Measurements from ENCODE around the gene ACYP2.
"Not testable (repeated sequence)": the region's sequence is repeated elsewhere in the genome, so short reads cannot be mapped to it uniquely, and the experiment has no call there.

The ACYP2 gene

DNA sequence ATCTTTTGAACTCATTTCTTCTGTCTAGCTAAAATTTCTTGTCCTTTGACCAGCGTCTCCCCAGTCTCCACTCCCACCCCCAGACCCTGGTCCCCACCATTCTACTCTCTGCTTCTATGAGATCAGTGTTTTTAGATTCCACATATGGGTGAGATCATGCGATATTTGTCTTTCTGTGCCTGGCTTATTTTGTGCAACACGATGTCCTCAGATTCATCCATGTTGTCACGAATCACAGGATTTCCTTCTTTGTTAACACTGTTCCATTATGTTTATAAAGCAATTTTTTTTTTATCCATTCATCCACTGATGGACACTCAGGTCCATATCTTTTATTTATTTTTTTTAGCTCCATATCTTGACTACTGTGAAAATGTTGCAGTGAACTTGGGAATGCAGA, 16.0 kb upstream of the ACYP2 start:
- DNase-seq (ENCODE audit: low read depth in 2 of 2) = no peak

GRCh38 chr2:54099829-54100585, 15.4 kb upstream of the ACYP2 start:
- DNase-seq (ENCODE audit: low read depth in 2 of 2) = no peak

GRCh38 chr2:54100772-54101171, 14.6 kb upstream of the ACYP2 start:
- DNase-seq (ENCODE audit: low read depth in 2 of 2) = no peak

- no peak for DNase-seq (ENCODE audit: low read depth in 2 of 2)
These were observed 11.7 kb upstream of the ACYP2 start for GRCh38 chr2:54103454-54104314.

- no peak for DNase-seq (ENCODE audit: low read depth in 2 of 2)
These were observed 8.6 kb upstream of the ACYP2 start for GRCh38 chr2:54106631-54107454.

- no peak for DNase-seq (ENCODE audit: low read depth in 2 of 2)
These were observed 8.0 kb upstream of the ACYP2 start for GRCh38 chr2:54107455-54107764.

- no peak for DNase-seq (ENCODE audit: low read depth in 2 of 2)
These were observed 7.4 kb upstream of the ACYP2 start for GRCh38 chr2:54107903-54108615.

DNA sequence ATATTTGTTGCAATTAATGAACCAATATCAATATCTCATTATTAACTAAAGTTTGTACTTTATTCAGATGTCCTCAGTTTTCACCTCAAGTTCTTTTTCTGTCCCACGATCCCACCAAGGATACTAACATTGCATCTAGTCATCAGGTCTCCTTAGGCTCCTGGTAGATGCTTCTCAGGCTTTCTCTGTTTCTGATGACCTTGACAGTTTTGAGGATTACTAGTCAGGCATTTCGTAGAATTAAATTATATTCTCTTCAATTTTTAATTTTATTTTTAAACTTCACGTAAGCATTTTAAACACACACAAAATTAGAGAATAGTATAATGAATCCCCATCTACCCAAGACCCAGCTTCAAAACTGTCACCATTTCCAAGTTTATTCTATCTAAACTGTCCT, 5.6 kb upstream of the ACYP2 start:
- no peak for DNase-seq (ENCODE audit: low read depth in 2 of 2)

- DNase-seq (ENCODE audit: low read depth in 2 of 2) = not testable (repeated sequence)
These were observed 936 bp upstream of the ACYP2 start for GRCh38 chr2:54114479-54114878.

DNA sequence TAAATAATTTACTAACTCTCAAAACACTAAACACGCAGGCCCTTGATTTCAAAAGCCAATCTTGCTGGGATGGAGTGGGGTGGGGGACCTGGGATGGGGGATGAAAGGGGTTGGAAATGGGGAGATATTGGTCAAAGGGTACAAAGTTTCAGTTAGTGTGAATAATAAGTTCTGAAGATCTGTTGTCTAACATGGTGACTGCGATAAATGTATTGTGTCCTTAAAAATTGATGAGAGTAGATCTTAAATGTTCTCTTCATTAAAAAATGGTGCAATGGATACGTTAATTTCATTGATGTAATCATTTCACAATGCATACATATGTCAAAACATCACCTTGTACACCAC, 505 bp upstream of the ACYP2 start:
- DNase-seq (ENCODE audit: low read depth in 2 of 2) = no peak

DNA sequence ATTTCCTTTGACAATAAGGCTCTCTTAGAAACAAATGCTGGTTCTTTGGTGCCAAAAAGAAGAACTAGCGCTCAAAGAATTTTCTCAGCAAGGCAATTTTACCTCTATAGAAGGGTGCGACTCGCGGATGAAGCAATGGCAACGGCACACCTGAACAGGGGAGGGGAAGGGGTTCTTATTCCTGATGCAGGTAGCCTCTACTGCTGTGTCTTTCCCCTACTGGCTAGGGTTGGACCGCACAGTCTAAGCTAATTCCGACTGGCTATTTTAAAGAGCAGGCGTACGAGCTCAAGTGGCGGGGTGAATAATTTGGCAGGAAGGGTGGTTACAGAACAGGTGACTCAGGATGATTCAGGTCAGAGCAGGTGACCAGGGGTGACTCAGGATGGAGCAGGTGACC, 1.2 kb downstream of the ACYP2 start:
- not testable (repeated sequence) for DNase-seq (ENCODE audit: low read depth in 2 of 2)

GRCh38 chr2:54120950-54121349, 5.5 kb downstream of the ACYP2 start:
- no peak for DNase-seq (ENCODE audit: low read depth in 2 of 2)

- no peak for DNase-seq (ENCODE audit: low read depth in 2 of 2)
These were observed 6.9 kb downstream of the ACYP2 start for GRCh38 chr2:54122171-54122935.

DNA sequence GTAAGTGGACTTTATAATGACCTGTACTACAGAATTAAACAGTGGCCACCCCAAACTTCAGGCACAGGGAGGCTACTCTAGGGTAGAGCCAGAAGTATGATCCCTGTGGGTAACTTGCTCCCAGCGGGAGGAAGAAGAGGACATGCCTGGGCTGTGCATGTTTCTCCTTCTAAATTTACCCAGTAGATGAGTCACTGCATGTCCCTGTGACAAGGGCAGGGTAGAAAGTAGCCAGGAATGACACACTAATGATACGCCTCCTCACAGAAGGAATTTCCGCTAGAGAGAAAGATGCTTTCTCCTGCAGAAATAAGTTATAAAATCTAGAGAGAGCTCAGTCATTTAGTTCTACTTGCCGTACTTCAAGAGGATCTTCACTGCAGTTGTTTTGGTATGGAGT, 7.5 kb downstream of the ACYP2 start:
- DNase-seq (ENCODE audit: low read depth in 2 of 2) = no peak

- DNase-seq (ENCODE audit: low read depth in 2 of 2) = not testable (repeated sequence)
These were observed 11.8 kb downstream of the ACYP2 start for GRCh38 chr2:54127174-54127573.

DNA sequence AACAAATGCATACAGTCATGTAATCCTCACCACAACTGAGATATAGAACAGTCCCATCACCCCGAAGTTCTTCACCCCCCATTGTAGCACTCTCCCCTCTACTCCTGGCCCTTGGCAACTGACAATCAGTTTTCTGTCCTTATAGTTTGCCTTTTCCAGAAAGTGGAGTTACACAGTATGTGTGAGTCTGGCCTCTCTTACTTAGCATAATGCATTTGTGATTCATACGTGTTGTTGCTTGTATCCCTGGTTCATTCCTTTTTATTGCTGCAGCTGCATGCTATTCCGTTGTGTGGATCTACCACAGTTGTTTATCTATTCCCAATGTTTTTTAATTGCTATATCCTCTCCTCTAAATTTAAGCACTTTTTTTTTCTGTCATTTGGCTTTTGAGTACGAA, 17.6 kb downstream of the ACYP2 start:
- DNase-seq (ENCODE audit: low read depth in 2 of 2) = no peak

- no peak for DNase-seq (ENCODE audit: low read depth in 2 of 2)
These were observed 23.8 kb downstream of the ACYP2 start for GRCh38 chr2:54139210-54139609.

- DNase-seq (ENCODE audit: low read depth in 2 of 2) = no peak
These were observed 28.4 kb downstream of the ACYP2 start for GRCh38 chr2:54143780-54144179.

DNA sequence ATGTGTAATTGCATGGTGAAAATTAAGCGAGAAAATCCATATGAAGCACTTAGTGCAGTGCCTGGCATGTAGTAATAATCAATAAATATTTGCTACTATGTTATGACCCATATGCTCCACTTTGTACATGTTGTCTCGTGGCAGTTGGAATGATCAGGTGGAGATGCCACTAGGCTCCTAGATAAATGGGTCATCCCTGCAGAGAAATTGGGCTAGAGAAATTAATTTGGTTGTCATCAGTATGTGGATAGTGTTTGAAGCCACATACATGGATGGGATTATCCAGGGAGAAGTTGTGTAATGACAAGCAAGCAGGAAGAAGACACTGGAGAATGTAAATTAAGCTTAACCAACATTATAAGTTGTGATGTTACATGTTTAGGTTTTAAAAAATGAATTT, 33.0 kb downstream of the ACYP2 start:
- DNase-seq (ENCODE audit: low read depth in 2 of 2) = no peak

- no peak for DNase-seq (ENCODE audit: low read depth in 2 of 2)
These were observed 34.4 kb downstream of the ACYP2 start for GRCh38 chr2:54149638-54150441.
